HepG2 (cell line): ENCODE results near the gene REPIN1. TPM values are rescaled to one million over a fixed set of nuclear protein-coding genes. Genes with fewer than 3 reads are reported as not detected.

Source experiments
- ADNP ChIP-seq: sonication (generic); formaldehyde crosslinking; IDR thresholded peaks from 2 replicates; pipeline ENCODE4 v1.4.0; 2020; ENCODE audit warnings: missing genetic modification reagents
- CENPX ChIP-seq: sonication (generic); formaldehyde crosslinking; IDR thresholded peaks from 2 replicates; pipeline ENCODE4 v1.9.0; 2021; ENCODE audit warnings: mild to moderate bottlenecking, missing genetic modification reagents, moderate library complexity
- DBP ChIP-seq: sonication (generic); formaldehyde crosslinking; IDR thresholded peaks from 2 replicates; pipeline ENCODE4 v1.4.0; 2020; ENCODE audit warnings: missing genetic modification reagents; ENCODE audit errors: not compliant biosample characterization
- EHMT2 ChIP-seq: fragments of 200-600 bp; sonication (generic); IDR thresholded peaks from 2 replicates; pipeline ENCODE4 v1.7.0; 2017; ENCODE audit warnings: antibody characterized with exemption, low read depth, low read length, borderline replicate concordance
- KLF13 ChIP-seq: sonication (generic); formaldehyde crosslinking; IDR thresholded peaks from 2 replicates; pipeline ENCODE4 v1.4.0; 2020; ENCODE audit warnings: mild to moderate bottlenecking, missing genetic modification reagents
- NFYB ChIP-seq: sonication (generic); formaldehyde crosslinking; IDR thresholded peaks from 2 replicates; pipeline ENCODE4 v1.4.0; 2020; ENCODE audit warnings: missing genetic modification reagents
- POLR2G ChIP-seq: fragments of 200-400 bp; formaldehyde crosslinking; IDR thresholded peaks from 2 replicates; pipeline ENCODE4 v1.6.1; 2018; ENCODE audit warnings: mild to moderate bottlenecking, low read depth, low read length, moderate library complexity
- RBM39 ChIP-seq: fragments of 200-400 bp; formaldehyde crosslinking; IDR thresholded peaks from one replicate; pipeline ENCODE4 v1.6.1; 2018; ENCODE audit warnings: antibody characterized with exemption, mild to moderate bottlenecking, low read depth, low read length; ENCODE audit not compliant: poor library complexity, severe bottlenecking
- SAFB2 ChIP-seq: sonication (generic); formaldehyde crosslinking; IDR thresholded peaks from 2 replicates; pipeline ENCODE4 v1.5.1; 2020; ENCODE audit warnings: missing genetic modification reagents, low read depth, mild to moderate bottlenecking, borderline replicate concordance
- SOX6 ChIP-seq, 2 experiments: fragments of 450-650 bp in 1 of 2; sonication (generic) in 1 of 2; formaldehyde crosslinking in 1 of 2; IDR thresholded peaks; 2 replicates each; pipeline versions ENCODE4 v1.4.0 to v1.6.1; 2017 to 2020; ENCODE audit warnings: antibody characterized with exemption in 1 of 2, mild to moderate bottlenecking in 1 of 2, missing genetic modification reagents in 1 of 2
- SP2 ChIP-seq: sonication (generic); formaldehyde crosslinking; IDR thresholded peaks from 2 replicates; pipeline ENCODE4 v1.5.1; 2020; ENCODE audit warnings: mild to moderate bottlenecking, missing genetic modification reagents
- SP4 ChIP-seq: sonication (generic); formaldehyde crosslinking; IDR thresholded peaks from 2 replicates; pipeline ENCODE4 v1.8.1; 2023; ENCODE audit warnings: mild to moderate bottlenecking, missing genetic modification reagents
- SSRP1 ChIP-seq: IDR thresholded peaks from 2 replicates; pipeline ENCODE4 v1.6.1; 2016; ENCODE audit warnings: control low read depth
- ZEB1 ChIP-seq: IDR thresholded peaks from 2 replicates; pipeline ENCODE4 v1.6.1; 2012; ENCODE audit warnings: mild to moderate bottlenecking, low read depth, inconsistent platforms; ENCODE audit not compliant: insufficient replicate concordance
- ZFP36L2 ChIP-seq: sonication (generic); formaldehyde crosslinking; IDR thresholded peaks from 2 replicates; pipeline ENCODE4 v1.4.0; 2020; ENCODE audit warnings: missing genetic modification reagents
- ZNF3 ChIP-seq: IDR thresholded peaks from 2 replicates; pipeline ENCODE4 v1.7.0; 2017; ENCODE audit warnings: inconsistent platforms
- ZNF446 ChIP-seq: sonication (generic); formaldehyde crosslinking; IDR thresholded peaks from 2 replicates; pipeline ENCODE4 v1.5.0; 2020; ENCODE audit warnings: mild to moderate bottlenecking, missing genetic modification reagents
- ZNF784 ChIP-seq: sonication (generic); formaldehyde crosslinking; IDR thresholded peaks from 2 replicates; pipeline ENCODE4 v1.5.1; 2020; ENCODE audit warnings: missing genetic modification reagents, mild to moderate bottlenecking, borderline replicate concordance
- ZNF883 ChIP-seq: sonication (generic); formaldehyde crosslinking; IDR thresholded peaks from 2 replicates; pipeline ENCODE4 v1.5.1; 2020; ENCODE audit warnings: mild to moderate bottlenecking, missing genetic modification reagents; ENCODE audit errors: not compliant biosample characterization
- ZSCAN9 ChIP-seq: IDR thresholded peaks from 2 replicates; pipeline ENCODE4 v1.6.1; 2016; ENCODE audit warnings: borderline replicate concordance
- polyA plus RNA-seq, 8 experiments: library from polyadenylated mRNA; depleted of rRNA in 3 of 8; stranded (reverse) in 7 of 8; unstranded in 1 of 8; fragments of >200 nt; fragmentation: Illumina TruSeq in 4 of 8; extraction: Trizol in 4 of 8; gene quantifications; 2 replicates each; pipeline versions ENCODE4 v1.2.1 to v1.2.3, GENCODE V29; 2011 to 2016; ENCODE audit warnings: low read depth in 4 of 8, missing spikeins in 1 of 8, mixed read lengths in 1 of 8; ENCODE audit not compliant: insufficient read depth in 1 of 8
- total RNA-seq, 5 experiments: library from RNA; depleted of rRNA; stranded (reverse); fragments of >200 nt; fragmentation: Illumina TruSeq; extraction: Trizol; gene quantifications; 2 replicates each; pipeline ENCODE4 v1.2.3, GENCODE V29; 2016; ENCODE audit warnings: low read depth in 1 of 5
- TF ChIP-seq, protein P1 (sequence below): sonication (generic); formaldehyde crosslinking; IDR thresholded peaks from 2 replicates; pipeline ENCODE4 v1.9.0; 2022; ENCODE audit warnings: missing genetic modification reagents, mild to moderate bottlenecking, borderline replicate concordance
- TF ChIP-seq, protein P2 (sequence below), 2 experiments: sonication (generic) in 1 of 2; formaldehyde crosslinking in 1 of 2; IDR thresholded peaks; 2 replicates each; pipeline versions ENCODE4 v1.5.1 to v1.6.1; 2011 to 2020; ENCODE audit warnings: borderline replicate concordance in 1 of 2, low read depth in 1 of 2, low read length in 1 of 2, mild to moderate bottlenecking in 1 of 2, missing genetic modification reagents in 1 of 2, moderate library complexity in 1 of 2
- TF ChIP-seq, protein P3 (sequence below): sonication (generic); formaldehyde crosslinking; IDR thresholded peaks from 2 replicates; pipeline ENCODE4 v1.4.0; 2020; ENCODE audit warnings: missing genetic modification reagents

The REPIN1 gene
- total and polyA plus RNA-seq, 2 of the 13 experiments (the other 11 are each of a cell fraction or from before 2014, with no cell fraction given) = 69.9 to 108 TPM

DNA sequence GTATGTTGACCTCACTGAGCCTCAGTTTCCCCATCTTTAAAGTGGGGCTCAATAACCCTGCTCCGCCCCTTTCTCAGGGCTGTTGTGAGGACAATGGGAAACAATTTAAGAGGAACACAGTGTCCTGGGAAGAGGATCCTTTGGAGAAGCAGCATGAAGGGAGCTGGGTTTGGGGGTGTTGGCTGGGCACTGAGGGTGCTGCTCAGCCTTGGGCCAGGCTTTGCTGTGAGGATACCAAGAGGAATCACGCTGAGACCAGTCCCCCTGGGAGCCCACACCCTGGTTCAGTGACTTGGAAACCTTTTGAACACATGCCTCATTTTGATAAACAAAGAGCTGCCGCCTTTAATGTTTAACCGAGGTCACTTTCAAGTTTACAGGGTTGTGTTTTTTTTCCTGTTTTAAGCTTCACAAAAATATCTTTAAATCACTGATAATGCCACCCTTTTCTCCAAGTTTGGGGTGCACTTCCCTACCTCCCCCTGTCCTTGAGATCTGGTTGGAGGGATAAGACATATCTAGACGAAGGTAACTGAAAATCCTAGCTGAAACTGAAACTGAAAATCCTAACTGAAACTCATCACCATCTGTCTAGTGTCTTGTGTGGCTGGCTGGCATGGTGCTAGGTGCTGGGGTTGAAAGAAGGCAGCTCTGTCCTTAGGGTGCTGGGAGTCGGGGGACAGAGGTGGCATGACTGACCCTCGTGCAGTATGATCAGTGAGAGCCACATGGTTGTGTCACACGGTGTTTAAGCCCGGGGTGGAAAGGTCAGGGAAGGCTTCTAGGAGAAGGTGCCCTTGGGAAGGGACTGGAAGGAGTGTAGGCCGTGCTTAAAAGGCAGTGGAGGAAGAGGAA lies 38.2 kb downstream of the REPIN1 start (continued):
- TF ChIP-seq, protein P1, sequence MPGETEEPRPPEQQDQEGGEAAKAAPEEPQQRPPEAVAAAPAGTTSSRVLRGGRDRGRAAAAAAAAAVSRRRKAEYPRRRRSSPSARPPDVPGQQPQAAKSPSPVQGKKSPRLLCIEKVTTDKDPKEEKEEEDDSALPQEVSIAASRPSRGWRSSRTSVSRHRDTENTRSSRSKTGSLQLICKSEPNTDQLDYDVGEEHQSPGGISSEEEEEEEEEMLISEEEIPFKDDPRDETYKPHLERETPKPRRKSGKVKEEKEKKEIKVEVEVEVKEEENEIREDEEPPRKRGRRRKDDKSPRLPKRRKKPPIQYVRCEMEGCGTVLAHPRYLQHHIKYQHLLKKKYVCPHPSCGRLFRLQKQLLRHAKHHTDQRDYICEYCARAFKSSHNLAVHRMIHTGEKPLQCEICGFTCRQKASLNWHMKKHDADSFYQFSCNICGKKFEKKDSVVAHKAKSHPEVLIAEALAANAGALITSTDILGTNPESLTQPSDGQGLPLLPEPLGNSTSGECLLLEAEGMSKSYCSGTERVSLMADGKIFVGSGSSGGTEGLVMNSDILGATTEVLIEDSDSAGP (CRISPR knock-in tag) = peak; percentile 27; the same call in 1 of the 2 replicates
- TF ChIP-seq SSRP1 (CRISPR knock-in tag) (no peak), SAFB2 (no peak), ADNP (CRISPR knock-in tag) (no peak), RBM39 (no peak), DBP (CRISPR knock-in tag) (no peak), EHMT2 (no peak), SP4 (CRISPR knock-in tag) (no peak), ZSCAN9 (CRISPR knock-in tag) (0 out of 2 replicates have a peak, but pooled peaks have one; percentile 25), ZNF3 (CRISPR knock-in tag) (no peak), SP2 (CRISPR knock-in tag) (no peak), ZNF883 (CRISPR knock-in tag) (no peak), CENPX (CRISPR knock-in tag) (no peak), ZNF446 (CRISPR knock-in tag) (no peak), NFYB (CRISPR knock-in tag) (no peak), ZNF784 (CRISPR knock-in tag) (no peak), ZFP36L2 (CRISPR knock-in tag) (no peak), ZEB1 (no peak), POLR2G (peak; percentile 71), SOX6 (IDR thresholded peaks at IDR 0.05) (no peak), SOX6 (CRISPR knock-in tag; IDR thresholded peaks at IDR 0.05) (peak; percentile 81), KLF13 (no peak)
- TF ChIP-seq, protein P2, sequence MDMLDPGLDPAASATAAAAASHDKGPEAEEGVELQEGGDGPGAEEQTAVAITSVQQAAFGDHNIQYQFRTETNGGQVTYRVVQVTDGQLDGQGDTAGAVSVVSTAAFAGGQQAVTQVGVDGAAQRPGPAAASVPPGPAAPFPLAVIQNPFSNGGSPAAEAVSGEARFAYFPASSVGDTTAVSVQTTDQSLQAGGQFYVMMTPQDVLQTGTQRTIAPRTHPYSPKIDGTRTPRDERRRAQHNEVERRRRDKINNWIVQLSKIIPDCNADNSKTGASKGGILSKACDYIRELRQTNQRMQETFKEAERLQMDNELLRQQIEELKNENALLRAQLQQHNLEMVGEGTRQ (IDR thresholded peaks at IDR 0.05; ENCODE audit: low read depth, low read length) = no peak
- TF ChIP-seq, protein P2 (CRISPR knock-in tag; IDR thresholded peaks at IDR 0.05; ENCODE audit: borderline replicate concordance) = 0 out of 2 replicates have a peak, but pooled peaks have one; percentile 17
- TF ChIP-seq, protein P3, sequence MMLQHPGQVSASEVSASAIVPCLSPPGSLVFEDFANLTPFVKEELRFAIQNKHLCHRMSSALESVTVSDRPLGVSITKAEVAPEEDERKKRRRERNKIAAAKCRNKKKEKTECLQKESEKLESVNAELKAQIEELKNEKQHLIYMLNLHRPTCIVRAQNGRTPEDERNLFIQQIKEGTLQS (CRISPR knock-in tag) = no peak
